ENCODE data around the gene PLSCR3. TPM values are rescaled to one million over a fixed set of nuclear protein-coding genes. Genes with fewer than 3 reads are reported as not detected.

The PLSCR3 gene
- total RNA-seq, 2 experiments from 2014 or later = 15.3 to 23.1 TPM

DNA sequence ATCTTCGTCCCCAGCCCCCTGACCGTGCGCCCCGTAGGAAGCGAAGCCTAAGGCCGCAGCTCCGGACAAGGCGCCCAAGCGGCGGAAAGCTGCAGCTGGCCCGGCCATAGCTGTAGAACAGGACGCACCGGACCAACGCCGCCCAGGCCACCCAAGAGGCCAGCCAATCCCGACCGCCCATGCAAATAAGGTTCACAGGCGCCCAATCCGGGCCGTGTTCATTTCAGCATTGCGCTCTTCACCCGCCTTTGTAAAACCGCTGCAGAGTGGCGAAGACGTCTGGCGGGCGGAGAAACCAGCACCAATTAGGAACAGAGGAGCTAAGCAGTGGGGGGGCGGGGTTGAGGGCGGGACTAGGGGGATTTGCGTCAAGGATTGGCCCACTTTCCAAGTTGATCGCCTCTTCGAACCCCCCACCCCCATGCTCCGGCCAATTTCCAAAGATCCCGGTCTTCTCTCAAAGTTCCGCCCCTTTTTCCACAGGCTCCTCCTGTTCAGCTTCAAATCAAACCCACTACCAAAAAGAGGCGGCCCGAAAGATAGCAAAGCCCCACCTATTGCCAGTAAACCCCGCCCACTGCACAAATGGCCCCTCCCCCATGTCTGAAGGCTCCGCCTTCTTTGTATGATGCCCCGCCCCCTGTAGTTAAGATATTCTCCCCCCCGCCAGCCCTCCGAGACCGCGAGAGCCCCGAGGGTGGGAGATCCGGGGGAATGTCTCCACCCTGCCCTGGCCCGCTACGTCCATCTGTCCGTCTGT is 9.8 kb upstream of the PLSCR3 start, which contains the start of gene TMEM256:
TMEM256 (minus strand) TSS at position 121 of the 760 bp plus-strand sequence; CDS start at position 108, 13 bp downstream.
- no peak within 1 kb of the TSS for H3K27ac ChIP-seq (ENCODE audit: low read depth, low read length, poor library complexity, severe bottlenecking)
- H2AFZ ChIP-seq (ENCODE audit: low read length) = peak within 1 kb of the TSS; percentile 61
- H4K20me1 ChIP-seq (ENCODE audit: insufficient read depth, low read length) = no peaks in the 10 kb centered on the region
- no peaks in the 10 kb centered on the region for H3K36me3 ChIP-seq (ENCODE audit: insufficient read depth, low read length)
- peaks cover 6% of the 10 kb centered on the region for H3K4me1 ChIP-seq (ENCODE audit: insufficient read depth, low read length, poor library complexity, severe bottlenecking)
- TF ChIP-seq, protein P1, sequence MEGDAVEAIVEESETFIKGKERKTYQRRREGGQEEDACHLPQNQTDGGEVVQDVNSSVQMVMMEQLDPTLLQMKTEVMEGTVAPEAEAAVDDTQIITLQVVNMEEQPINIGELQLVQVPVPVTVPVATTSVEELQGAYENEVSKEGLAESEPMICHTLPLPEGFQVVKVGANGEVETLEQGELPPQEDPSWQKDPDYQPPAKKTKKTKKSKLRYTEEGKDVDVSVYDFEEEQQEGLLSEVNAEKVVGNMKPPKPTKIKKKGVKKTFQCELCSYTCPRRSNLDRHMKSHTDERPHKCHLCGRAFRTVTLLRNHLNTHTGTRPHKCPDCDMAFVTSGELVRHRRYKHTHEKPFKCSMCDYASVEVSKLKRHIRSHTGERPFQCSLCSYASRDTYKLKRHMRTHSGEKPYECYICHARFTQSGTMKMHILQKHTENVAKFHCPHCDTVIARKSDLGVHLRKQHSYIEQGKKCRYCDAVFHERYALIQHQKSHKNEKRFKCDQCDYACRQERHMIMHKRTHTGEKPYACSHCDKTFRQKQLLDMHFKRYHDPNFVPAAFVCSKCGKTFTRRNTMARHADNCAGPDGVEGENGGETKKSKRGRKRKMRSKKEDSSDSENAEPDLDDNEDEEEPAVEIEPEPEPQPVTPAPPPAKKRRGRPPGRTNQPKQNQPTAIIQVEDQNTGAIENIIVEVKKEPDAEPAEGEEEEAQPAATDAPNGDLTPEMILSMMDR (conservative IDR thresholded peaks at IDR 0.05; ENCODE audit: low read length) = no peak
- no peak for TF ChIP-seq EZH2phosphoT487 (IDR thresholded peaks at IDR 0.05; ENCODE audit: borderline replicate concordance, low read depth, low read length)
- peak within 1 kb of the TSS; percentile 60 for H3K4me2 ChIP-seq (ENCODE audit: low read length)
- no TSS peak for BruUV-seq (replicated peaks)
- intact Hi-C loops (cut with micrococcal nuclease; ENCODE audit: unreplicated experiment) = loop anchor here (5.0 kb wide), 1 partner anchor 52 kb away; the partner anchor contains the start of gene KCTD11
- ChIA-PET CTCF (ENCODE audit: unreplicated experiment) (interaction anchor here (0.6 to 1.9 kb wide), 4 partner anchors 10 to 51 kb away, joined by 3 to 18 read pairs (median 4); partner anchors contain the start of gene TMEM102), POLR2A (interaction anchor here (0.7 to 1.5 kb wide), 11 partner anchors 10 to 1997 kb away, joined by 3 to 8 read pairs (median 4); partner anchors contain the start of genes PLSCR3, TMEM102 and WRAP53)
- no peaks in the 10 kb centered on the region for H3K79me2 ChIP-seq (ENCODE audit: insufficient read depth, low read depth, low read length)
- H3K9me3 ChIP-seq (ENCODE audit: low read length) = no peaks in the 10 kb centered on the region
- DNase-seq (ENCODE audit: low spot score) = peak; percentile 98
- peak within 1 kb of the TSS; percentile 70 for H3K4me3 ChIP-seq (ENCODE audit: low read depth, low read length, poor library complexity, severe bottlenecking)
- H3K9me2 ChIP-seq (ENCODE audit: insufficient read depth, low read length) = no peaks in the 10 kb centered on the region

DNA sequence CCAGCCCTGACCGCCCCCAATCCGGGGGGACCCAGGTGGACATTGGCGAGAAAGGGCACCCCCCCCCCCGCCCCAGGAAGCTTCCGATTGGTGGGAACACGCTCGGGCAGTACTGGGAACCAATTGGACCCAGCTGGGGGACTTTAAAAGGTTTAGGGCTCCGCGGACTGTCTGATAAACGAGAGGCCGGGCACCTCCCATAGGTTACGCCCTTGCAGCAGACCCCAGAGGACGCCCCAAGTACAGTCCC is 9.3 kb upstream of the PLSCR3 start:
- H2AFZ ChIP-seq (ENCODE audit: low read length) = peak overlapping the region; percentile 30
- CTCF ChIA-PET (ENCODE audit: unreplicated experiment) = interaction anchor here (0.6 to 1.9 kb wide), 4 partner anchors 11 to 51 kb away, joined by 3 to 18 read pairs (median 4); partner anchors contain the start of gene TMEM102
- intact Hi-C loops (cut with micrococcal nuclease; ENCODE audit: unreplicated experiment) = loop anchor here (5.0 kb wide), 1 partner anchor 51 kb away; the partner anchor contains the start of gene KCTD11

More for the DNA sequence above, 9.3 kb upstream of the PLSCR3 start:
- Histone ChIP-seq H3K4me1 (ENCODE audit: insufficient read depth, low read length, poor library complexity, severe bottlenecking) (peaks cover 6% of the 10 kb centered on the region), H3K9me3 (ENCODE audit: low read length) (no peaks in the 10 kb centered on the region), H4K20me1 (ENCODE audit: insufficient read depth, low read length) (no peaks in the 10 kb centered on the region), H3K4me2 (ENCODE audit: low read length) (peak overlapping the region; percentile 60), H3K27ac (ENCODE audit: low read depth, low read length, poor library complexity, severe bottlenecking) (no peak overlapping the region), H3K36me3 (ENCODE audit: insufficient read depth, low read length) (no peaks in the 10 kb centered on the region), H3K9me2 (ENCODE audit: insufficient read depth, low read length) (no peaks in the 10 kb centered on the region), H3K79me2 (ENCODE audit: insufficient read depth, low read depth, low read length) (no peaks in the 10 kb centered on the region), H3K4me3 (ENCODE audit: low read depth, low read length, poor library complexity, severe bottlenecking) (peak overlapping the region; percentile 70)
- POLR2A ChIA-PET = interaction anchor here (0.7 to 1.5 kb wide), 10 partner anchors 9 to 285 kb away, joined by 3 to 8 read pairs (median 4); partner anchors contain the start of genes PLSCR3, TMEM102 and WRAP53
- no peak for DNase-seq (ENCODE audit: low spot score)
- no TSS peak for BruUV-seq (replicated peaks)
- TF ChIP-seq, protein P1 (conservative IDR thresholded peaks at IDR 0.05; ENCODE audit: low read length) = no peak
- TF ChIP-seq EZH2phosphoT487 (IDR thresholded peaks at IDR 0.05; ENCODE audit: borderline replicate concordance, low read depth, low read length) = no peak

Data from OCI-LY7 (cell line).